HEK293T (cell line): ENCODE measurements around the gene PTGER4.

ENCODE experiments used
- CTCF ChIA-PET: fragments of 350-600 bp; formaldehyde crosslinking; extraction: SDS; loops from one replicate; lab custom pipeline; 2021; ENCODE audit warnings: antibody characterized with exemption, inconsistent platforms; lab: Yijun Ruan, JAX
- POLR2A ChIA-PET: fragments of 350-600 bp; formaldehyde crosslinking; extraction: SDS; loops from one replicate; lab custom pipeline; 2020; ENCODE audit warnings: antibody characterized with exemption, inconsistent platforms; lab: Yijun Ruan, JAX
- DNase-seq: peaks from one replicate; pipeline ENCODE4 v3.0.0; 2012; ENCODE audit warnings: mixed read lengths; ENCODE audit errors: extremely low spot score
- ARNT ChIP-seq: fragments of 450-650 bp; IDR thresholded peaks from 2 replicates; pipeline ENCODE4 v1.6.1; 2017; ENCODE audit warnings: mild to moderate bottlenecking
- BHLHE40 ChIP-seq: fragments of 450-650 bp; IDR thresholded peaks from 2 replicates; pipeline ENCODE4 v1.6.1; 2016; ENCODE audit warnings: mild to moderate bottlenecking, moderate library complexity, borderline replicate concordance
- CTBP1 ChIP-seq: fragments of 450-650 bp; IDR thresholded peaks from 2 replicates; pipeline ENCODE4 v1.6.1; 2016; ENCODE audit warnings: borderline replicate concordance
- ELF4 ChIP-seq: fragments of 450-650 bp; IDR thresholded peaks from 2 replicates; pipeline ENCODE4 v1.6.1; 2017; ENCODE audit warnings: antibody characterized with exemption
- FOXA1 ChIP-seq: fragments of 450-650 bp; IDR thresholded peaks from 2 replicates; pipeline ENCODE4 v1.6.1; 2016; ENCODE audit warnings: mild to moderate bottlenecking
- FOXK2 ChIP-seq: fragments of 450-650 bp; IDR thresholded peaks from 2 replicates; pipeline ENCODE4 v1.6.1; 2016; ENCODE audit warnings: mild to moderate bottlenecking
- FOXM1 ChIP-seq: fragments of 450-650 bp; IDR thresholded peaks from 2 replicates; pipeline ENCODE4 v1.6.1; 2017; ENCODE audit warnings: mild to moderate bottlenecking, borderline replicate concordance
- HDGF ChIP-seq: fragments of 450-650 bp; IDR thresholded peaks from 2 replicates; pipeline ENCODE4 v1.6.1; 2017; ENCODE audit warnings: antibody characterized with exemption, borderline replicate concordance
- L3MBTL2 ChIP-seq: fragments of 450-650 bp; conservative IDR thresholded peaks from 2 replicates; pipeline ENCODE4 v1.6.1; 2016; ENCODE audit warnings: mild to moderate bottlenecking
- LEF1 ChIP-seq: fragments of 450-650 bp; IDR thresholded peaks from 2 replicates; pipeline ENCODE4 v1.6.1; 2017; ENCODE audit warnings: mild to moderate bottlenecking, borderline replicate concordance
- NFRKB ChIP-seq: fragments of 450-650 bp; IDR thresholded peaks from 2 replicates; pipeline ENCODE4 v1.6.1; 2016; ENCODE audit warnings: mild to moderate bottlenecking, moderate library complexity
- SP1 ChIP-seq: fragments of 450-650 bp; IDR thresholded peaks from 2 replicates; pipeline ENCODE4 v1.6.1; 2017
- SUZ12 ChIP-seq: fragments of 450-650 bp; IDR thresholded peaks from 2 replicates; pipeline ENCODE4 v1.6.1; 2016; ENCODE audit warnings: mild to moderate bottlenecking
- TARDBP ChIP-seq: fragments of 450-650 bp; IDR thresholded peaks from 2 replicates; pipeline ENCODE4 v1.6.1; 2016
- ZNF384 ChIP-seq: fragments of 450-650 bp; IDR thresholded peaks from 2 replicates; pipeline ENCODE4 v1.6.1; 2016
- TF ChIP-seq, protein P1 (sequence below): fragments of 450-650 bp; IDR thresholded peaks from 2 replicates; pipeline ENCODE4 v1.6.1; 2016

The PTGER4 gene

DNA sequence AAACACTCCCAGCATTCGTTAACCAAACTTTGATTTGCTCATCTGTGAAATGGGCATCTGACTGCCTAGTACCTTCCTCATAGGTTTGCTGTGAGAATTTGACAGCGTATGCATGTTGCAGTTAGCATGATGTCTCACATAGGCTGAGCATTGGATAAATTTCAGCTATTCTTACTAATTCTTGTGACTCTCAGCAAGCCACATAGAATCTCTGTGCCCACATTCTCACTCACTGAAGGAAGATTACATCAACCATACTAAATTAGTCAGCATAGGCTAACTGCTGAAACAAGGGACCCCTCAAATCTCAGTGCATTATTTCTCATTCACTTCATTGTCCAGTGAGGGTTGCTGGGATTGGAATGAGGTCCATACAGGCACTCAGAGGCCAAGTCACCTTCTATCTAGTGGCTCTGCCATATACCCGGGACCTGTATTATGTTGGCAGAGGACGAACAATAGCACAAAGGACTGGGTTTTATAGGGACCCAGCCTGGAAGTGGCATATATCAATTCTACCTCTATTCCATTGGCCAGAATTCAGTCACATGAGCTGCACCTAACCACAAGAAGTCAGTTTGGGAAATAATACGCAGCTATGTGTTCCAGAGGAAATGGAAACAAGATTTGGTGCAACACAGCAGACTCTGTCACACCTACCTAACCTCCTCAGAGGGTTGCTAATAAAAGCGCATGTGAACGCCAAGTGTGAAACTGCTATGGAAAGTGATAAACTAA lies 4.2 kb upstream of the PTGER4 start:
- ChIA-PET POLR2A (interaction anchor here (0.6 kb wide), 1 partner anchor 668 kb away, joined by 4 read pairs; no protein-coding TSS in a partner anchor), CTCF (no interaction called here)
- DNase-seq, result no peak
- no peak for TF ChIP-seq L3MBTL2
- TF ChIP-seq, protein P1, sequence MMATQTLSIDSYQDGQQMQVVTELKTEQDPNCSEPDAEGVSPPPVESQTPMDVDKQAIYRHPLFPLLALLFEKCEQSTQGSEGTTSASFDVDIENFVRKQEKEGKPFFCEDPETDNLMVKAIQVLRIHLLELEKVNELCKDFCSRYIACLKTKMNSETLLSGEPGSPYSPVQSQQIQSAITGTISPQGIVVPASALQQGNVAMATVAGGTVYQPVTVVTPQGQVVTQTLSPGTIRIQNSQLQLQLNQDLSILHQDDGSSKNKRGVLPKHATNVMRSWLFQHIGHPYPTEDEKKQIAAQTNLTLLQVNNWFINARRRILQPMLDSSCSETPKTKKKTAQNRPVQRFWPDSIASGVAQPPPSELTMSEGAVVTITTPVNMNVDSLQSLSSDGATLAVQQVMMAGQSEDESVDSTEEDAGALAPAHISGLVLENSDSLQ, result no peak
- no peak for TF ChIP-seq TARDBP
- no peak for TF ChIP-seq SUZ12
- TF ChIP-seq LEF1, result no peak
- TF ChIP-seq FOXA1, result no peak
- TF ChIP-seq CTBP1, result no peak
- no peak for TF ChIP-seq HDGF
- no peak for TF ChIP-seq ARNT
- no peak for TF ChIP-seq ELF4
- TF ChIP-seq FOXK2, result no peak
- no peak for TF ChIP-seq BHLHE40
- TF ChIP-seq FOXM1, result no peak
- TF ChIP-seq NFRKB, result no peak

DNA sequence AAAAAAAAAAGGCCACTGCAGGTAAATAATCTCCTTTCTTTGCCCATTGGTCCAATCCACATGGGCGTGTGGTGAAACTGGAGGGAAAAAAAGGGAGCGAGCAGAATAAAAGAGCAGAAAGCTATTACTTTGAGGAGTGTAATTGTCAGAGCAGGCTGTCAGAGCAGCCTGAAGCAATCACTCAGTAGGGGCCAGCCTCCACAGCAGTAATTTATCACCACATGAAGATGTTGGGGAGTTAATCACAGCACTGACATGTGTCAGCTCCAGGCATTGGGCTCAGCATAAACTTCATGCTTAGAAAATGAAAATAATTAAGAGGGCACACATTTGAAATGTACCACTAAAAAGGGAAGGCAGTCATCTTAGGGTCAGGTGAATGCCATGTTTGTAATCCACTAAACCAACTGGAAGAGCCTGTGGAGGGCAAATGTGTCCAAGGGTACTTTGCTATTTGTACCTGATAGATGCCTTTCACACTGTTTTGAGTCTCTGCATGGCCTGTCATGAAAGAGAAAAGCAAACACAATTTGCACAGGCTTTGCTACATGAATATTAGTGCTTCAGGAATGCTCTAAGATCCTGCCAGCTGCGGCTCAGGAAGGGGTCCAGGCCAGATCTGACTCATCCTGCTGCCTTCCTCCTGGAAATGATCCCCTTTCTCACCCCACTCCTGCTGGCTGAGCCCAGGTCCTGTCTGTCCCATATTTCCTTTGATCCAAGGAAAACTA lies 2.9 kb upstream of the PTGER4 start:
- TF ChIP-seq, protein P1, result peak; percentile 73
- TF ChIP-seq SUZ12, result no peak
- CTCF ChIA-PET, result no interaction called here
- POLR2A ChIA-PET, result no interaction called here
- no peak for DNase-seq

DNA sequence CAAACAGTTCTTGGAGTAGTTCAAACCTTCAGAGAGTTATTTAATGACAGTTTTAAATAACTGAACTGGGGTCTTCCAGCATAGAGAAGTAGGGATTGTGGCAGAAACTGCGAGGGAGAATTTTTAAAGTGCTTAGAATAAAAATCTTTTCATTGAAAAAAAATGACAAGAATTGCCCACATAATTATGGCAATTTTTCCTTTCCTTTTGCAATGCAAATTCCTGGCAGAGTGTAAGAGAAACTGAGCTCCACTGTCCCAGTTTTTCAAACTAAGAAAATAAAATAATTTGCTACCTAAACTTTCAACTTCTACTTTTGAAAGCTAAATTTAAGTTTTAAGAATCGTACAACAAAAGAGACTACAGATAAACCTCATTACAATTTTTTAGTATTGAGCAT lies 2.3 kb upstream of the PTGER4 start:
- POLR2A ChIA-PET, result no interaction called here
- DNase-seq, result no peak
- TF ChIP-seq CTBP1 (no peak), BHLHE40 (no peak), FOXM1 (no peak), FOXA1 (no peak), NFRKB (no peak), HDGF (no peak), ARNT (no peak), SP1 (no peak), ELF4 (no peak), FOXK2 (no peak), LEF1 (no peak), L3MBTL2 (no peak), SUZ12 (no peak), ZNF384 (no peak), TARDBP (no peak)
- TF ChIP-seq, protein P1, result no peak
- CTCF ChIA-PET, result no interaction called here

DNA sequence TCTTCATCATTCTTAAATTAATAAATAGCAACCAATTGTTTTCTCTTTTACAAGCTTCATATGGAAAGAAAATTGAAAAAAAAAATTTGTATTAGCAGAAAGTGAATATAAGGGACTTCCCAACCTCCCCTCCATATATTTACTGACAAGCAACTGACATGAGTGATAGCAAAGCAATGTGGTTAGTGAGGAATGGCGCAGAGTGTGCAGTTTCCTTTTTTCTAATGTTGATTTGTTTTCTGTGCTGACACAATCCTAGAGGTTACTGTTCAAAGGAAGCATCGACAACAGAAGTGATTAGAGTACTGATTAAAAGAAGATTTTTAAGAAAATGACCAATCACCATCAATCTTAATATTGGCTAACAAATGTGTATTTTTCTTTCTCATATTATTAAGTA lies 1.7 kb upstream of the PTGER4 start:
- POLR2A ChIA-PET, result no interaction called here
- CTCF ChIA-PET, result no interaction called here
- no peak for TF ChIP-seq CTBP1
- TF ChIP-seq FOXK2, result no peak
- TF ChIP-seq ELF4, result no peak
- no peak for TF ChIP-seq FOXM1
- no peak for TF ChIP-seq LEF1
- TF ChIP-seq SP1, result no peak
- TF ChIP-seq FOXA1, result no peak
- no peak for DNase-seq

DNA sequence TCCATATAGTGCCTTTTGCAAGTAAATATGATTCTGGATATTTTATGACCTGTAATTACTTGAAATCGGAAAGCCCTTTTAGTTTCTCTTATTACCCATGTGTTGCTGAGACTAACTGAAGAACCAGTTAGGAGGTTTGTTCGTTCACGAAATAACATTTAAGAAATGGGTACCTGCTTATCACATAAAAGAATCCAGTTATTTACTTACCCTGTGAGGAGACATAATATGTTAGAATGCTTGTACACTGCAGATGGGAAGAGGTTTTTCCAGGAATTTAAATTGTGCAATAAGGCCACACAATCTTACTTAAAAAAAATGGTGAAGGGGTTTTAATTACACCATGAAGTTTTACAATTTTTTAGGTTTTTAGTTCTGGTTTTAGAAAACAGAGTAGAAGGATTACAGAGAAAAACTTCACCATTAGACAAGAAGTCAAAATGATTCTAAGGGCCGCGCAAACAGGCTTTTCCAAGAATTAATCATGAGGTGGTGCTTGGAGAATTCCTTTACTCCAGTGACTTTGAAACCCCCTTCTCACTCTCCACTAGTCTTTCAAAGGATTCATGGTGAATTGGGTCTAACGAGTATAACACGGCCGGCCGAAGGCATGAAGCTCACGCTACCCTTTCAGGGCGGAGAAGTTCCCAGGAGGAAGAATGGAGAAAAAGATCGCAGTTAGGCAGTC lies 1.1 kb upstream of the PTGER4 start:
- TF ChIP-seq NFRKB, result no peak
- TF ChIP-seq SP1, result no peak
- DNase-seq, result no peak
- POLR2A ChIA-PET, result no interaction called here
- CTCF ChIA-PET, result interaction anchor here (0.6 kb wide), 3 partner anchors 18 to 166 kb away, joined by 3 to 5 read pairs (median 5); no protein-coding TSS in a partner anchor
